HepG2 (cell line): Measurements from ENCODE around the gene C12orf56. TPM values are rescaled to one million over a fixed set of nuclear protein-coding genes. Genes with fewer than 3 reads are reported as not detected.

ENCODE experiments used
- ATAC-seq: fragments of 200-7000 bp; cut with Tn5 transposase; 3 replicates; pipeline ENCODE4 v1.9.1; 2020; ENCODE audit warnings: mild to moderate bottlenecking, moderate library complexity
- BruUV-seq: library from RNA; stranded (reverse); fragments of 400-500 nt; replicated peaks from 2 replicates; lab custom pipeline; 2021; lab: Mats Ljungman, UMichigan
- CTCF ChIA-PET: fragments of 300-600 bp; formaldehyde crosslinking; extraction: SDS; loops from one replicate; lab custom pipeline; 2021; ENCODE audit warnings: low total read pairs, inconsistent platforms, low intra/inter-chr PET ratio; lab: Yijun Ruan, JAX
- POLR2A ChIA-PET: fragments of 350-600 bp; sonication (Branson Sonifier 250); formaldehyde crosslinking; loops from one replicate; lab custom pipeline; 2020; ENCODE audit warnings: antibody characterized with exemption, inconsistent platforms; lab: Yijun Ruan, JAX
- DNase-seq: peaks from one replicate; pipeline ENCODE4 v3.0.0-alpha.2; 2015; ENCODE audit warnings: low spot score
- FAIRE-seq: peaks from 3 replicates; lab custom pipeline; 2011; peaks lifted over from hg19 to GRCh38; lab: Jason Lieb, UNC
- H2AFZ ChIP-seq: one replicate; pipeline ENCODE4 v1.6.1; 2011; ENCODE audit warnings: low read length, inconsistent platforms
- H3K27ac ChIP-seq: fragments of 300-600 bp; 3 replicates; pipeline ENCODE4 v1.8.0; 2011; ENCODE audit warnings: mixed run types, mild to moderate bottlenecking, mixed read lengths, low read length, inconsistent platforms; ENCODE audit not compliant: insufficient read depth; ENCODE audit errors: extremely low read length
- H3K27me3 ChIP-seq, 2 experiments: fragments of 200-600 bp in 1 of 2; 2 replicates in 1 of 2; 3 replicates in 1 of 2; pipeline versions ENCODE4 v1.6.0 to v1.8.0; 2011; ENCODE audit warnings: low read length in 2 of 2, mild to moderate bottlenecking in 2 of 2, moderate library complexity in 2 of 2, inconsistent platforms in 1 of 2; ENCODE audit not compliant: insufficient read depth in 2 of 2, control insufficient read depth in 1 of 2
- H3K36me3 ChIP-seq, 2 experiments: fragments of 200-600 bp in 1 of 2; replicated peaks in 1 of 2; 2 replicates in 1 of 2; 3 replicates in 1 of 2; pipeline versions ENCODE4 v1.5.1 to v1.8.0; 2011; ENCODE audit warnings: low read length in 2 of 2, inconsistent platforms in 1 of 2; ENCODE audit not compliant: insufficient read depth in 2 of 2, control insufficient read depth in 1 of 2
- H3K4me1 ChIP-seq: 2 replicates; pipeline ENCODE4 v1.5.1; 2012; ENCODE audit warnings: low read length, inconsistent platforms; ENCODE audit not compliant: insufficient read depth
- H3K4me2 ChIP-seq: 2 replicates; pipeline ENCODE4 v1.6.0; 2011; ENCODE audit warnings: low read depth, low read length, inconsistent platforms
- H3K4me3 ChIP-seq, 3 experiments: fragments of 200-600 bp in 1 of 3; sonication (generic), shearing (Covaris generic) in 1 of 3; replicated peaks in 1 of 3; 2 replicates each; pipeline ENCODE4 v1.5.1; 2011 to 2016; ENCODE audit warnings: low read length in 3 of 3, inconsistent platforms in 2 of 3, low read depth in 2 of 3, mild to moderate bottlenecking in 2 of 3, control low read depth in 1 of 3, mixed read lengths in 1 of 3; ENCODE audit not compliant: insufficient read depth in 1 of 3
- H3K79me2 ChIP-seq: one replicate; pipeline ENCODE4 v1.6.1; 2011; ENCODE audit warnings: low read length, inconsistent platforms; ENCODE audit not compliant: insufficient read depth
- H3K9ac ChIP-seq: 2 replicates; pipeline ENCODE4 v1.6.0; 2011; ENCODE audit warnings: mild to moderate bottlenecking, low read depth, low read length, inconsistent platforms; ENCODE audit not compliant: insufficient read depth
- H3K9me3 ChIP-seq: 2 replicates; pipeline ENCODE4 v1.5.1; 2012; ENCODE audit warnings: mild to moderate bottlenecking, low read length
- H4K20me1 ChIP-seq: 2 replicates; pipeline ENCODE4 v1.6.0; 2011; ENCODE audit warnings: inconsistent platforms, mild to moderate bottlenecking, low read length, moderate library complexity; ENCODE audit not compliant: insufficient read depth
- FOXM1 ChIP-seq: sonication (generic); formaldehyde crosslinking; IDR thresholded peaks from 2 replicates; pipeline ENCODE4 v1.5.0; 2020; ENCODE audit warnings: missing genetic modification reagents
- JUND ChIP-seq: sonication (generic); formaldehyde crosslinking; IDR thresholded peaks from 2 replicates; pipeline ENCODE4 v1.8.0; 2022; ENCODE audit warnings: mild to moderate bottlenecking, missing genetic modification reagents
- ZNF549 ChIP-seq: sonication (generic); formaldehyde crosslinking; IDR thresholded peaks from 2 replicates; pipeline ENCODE4 v1.5.0; 2020; ENCODE audit warnings: missing genetic modification reagents
- ZNF652 ChIP-seq: IDR thresholded peaks from 2 replicates; pipeline ENCODE4 v1.6.1; 2016; ENCODE audit warnings: low read depth, borderline replicate concordance
- ZNF7 ChIP-seq: IDR thresholded peaks from 2 replicates; pipeline ENCODE4 v1.6.1; 2016; ENCODE audit warnings: missing biosample characterization, missing genetic modification reagents
- WGBS: methylation state at CpG from one replicate; pipeline ENCODE4 v1.1.6; 2017; ENCODE audit warnings: low lambda C conversion rate; 5-methylcytosine and 5-hydroxymethylcytosine counted together
- in situ Hi-C: cut with HindIII; loops from 2 replicates; pipeline ENCODE4 v1.10.0; 2017; ENCODE audit warnings: low pct_unique_long_range_greater_than_20kb; ENCODE audit not compliant: extremely low pct_ligation_motif_present
- intact Hi-C: fragments of 100-400 bp; cut with micrococcal nuclease; formaldehyde crosslinking; loops from one replicate; pipeline ENCODE4 v1.10.0; 2022; ENCODE audit not compliant: unreplicated experiment
- polyA plus RNA-seq, 8 experiments: library from polyadenylated mRNA; depleted of rRNA in 3 of 8; stranded (reverse) in 7 of 8; unstranded in 1 of 8; fragments of >200 nt; fragmentation: Illumina TruSeq in 4 of 8; extraction: Trizol in 4 of 8; gene quantifications; 2 replicates each; pipeline versions ENCODE4 v1.2.1 to v1.2.3, GENCODE V29; 2011 to 2016; ENCODE audit warnings: low read depth in 4 of 8, missing spikeins in 1 of 8, mixed read lengths in 1 of 8; ENCODE audit not compliant: insufficient read depth in 1 of 8
- total RNA-seq, 5 experiments: library from RNA; depleted of rRNA; stranded (reverse); fragments of >200 nt; fragmentation: Illumina TruSeq; extraction: Trizol; gene quantifications; 2 replicates each; pipeline ENCODE4 v1.2.3, GENCODE V29; 2016; ENCODE audit warnings: low read depth in 1 of 5
- TF ChIP-seq, protein P1 (sequence below): sonication (generic); formaldehyde crosslinking; IDR thresholded peaks from 2 replicates; pipeline ENCODE4 v1.5.0; 2020; ENCODE audit warnings: missing genetic modification reagents
- TF ChIP-seq, protein P2 (sequence below): sonication (generic); formaldehyde crosslinking; IDR thresholded peaks from 2 replicates; pipeline ENCODE4 v1.5.1; 2020; ENCODE audit warnings: mild to moderate bottlenecking, missing genetic modification reagents, moderate library complexity

Gene C12orf56
- total and polyA plus RNA-seq, 2 of the 13 experiments (the other 11 are each of a cell fraction or from before 2014, with no cell fraction given): 0.07 TPM; not detected in 1

DNA sequence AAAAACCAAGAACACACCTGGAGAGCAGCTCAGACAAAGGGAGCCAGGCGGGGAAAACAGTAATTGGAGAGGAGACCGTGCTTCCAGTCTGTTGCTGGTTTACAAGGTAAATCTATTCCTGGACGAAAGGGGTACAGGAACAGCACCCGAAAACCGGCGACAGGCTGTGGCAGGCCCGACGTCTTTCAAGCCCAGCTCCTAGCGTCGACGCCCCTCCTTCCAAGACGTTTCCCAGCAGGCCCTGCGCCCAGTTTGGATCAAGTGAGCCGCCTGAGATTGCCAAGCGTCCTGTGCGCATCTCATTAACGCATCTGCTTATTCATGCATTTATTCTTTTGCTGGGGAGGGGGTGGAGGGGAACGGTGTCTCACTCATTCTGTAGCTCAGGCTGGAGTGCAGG lies 1.4 kb downstream of the C12orf56 start:
- H3K27me3 ChIP-seq: peaks cover 0 to 18% of the 10 kb centered on the region in 2 experiments; a peak in 3 of 5 replicates
- ATAC-seq (no peak), DNase-seq (no peak), FAIRE-seq (no peak)
- no peaks in the 10 kb centered on the region for H3K79me2 ChIP-seq
- CTCF ChIA-PET: no interaction called here
- H3K4me3 ChIP-seq: no peak overlapping the region
- WGBS: 90% methylated on average over 18 of the region's 18 CpGs
- no peak for TF ChIP-seq ZNF7 (CRISPR knock-in tag)
- TF ChIP-seq, protein P1, sequence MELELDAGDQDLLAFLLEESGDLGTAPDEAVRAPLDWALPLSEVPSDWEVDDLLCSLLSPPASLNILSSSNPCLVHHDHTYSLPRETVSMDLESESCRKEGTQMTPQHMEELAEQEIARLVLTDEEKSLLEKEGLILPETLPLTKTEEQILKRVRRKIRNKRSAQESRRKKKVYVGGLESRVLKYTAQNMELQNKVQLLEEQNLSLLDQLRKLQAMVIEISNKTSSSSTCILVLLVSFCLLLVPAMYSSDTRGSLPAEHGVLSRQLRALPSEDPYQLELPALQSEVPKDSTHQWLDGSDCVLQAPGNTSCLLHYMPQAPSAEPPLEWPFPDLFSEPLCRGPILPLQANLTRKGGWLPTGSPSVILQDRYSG (CRISPR knock-in tag): no peak
- no peak for TF ChIP-seq JUND (CRISPR knock-in tag)
- no peak for TF ChIP-seq ZNF549 (CRISPR knock-in tag)
- TF ChIP-seq FOXM1: no peak
- no peak for TF ChIP-seq ZNF652 (CRISPR knock-in tag)
- TF ChIP-seq, protein P2, sequence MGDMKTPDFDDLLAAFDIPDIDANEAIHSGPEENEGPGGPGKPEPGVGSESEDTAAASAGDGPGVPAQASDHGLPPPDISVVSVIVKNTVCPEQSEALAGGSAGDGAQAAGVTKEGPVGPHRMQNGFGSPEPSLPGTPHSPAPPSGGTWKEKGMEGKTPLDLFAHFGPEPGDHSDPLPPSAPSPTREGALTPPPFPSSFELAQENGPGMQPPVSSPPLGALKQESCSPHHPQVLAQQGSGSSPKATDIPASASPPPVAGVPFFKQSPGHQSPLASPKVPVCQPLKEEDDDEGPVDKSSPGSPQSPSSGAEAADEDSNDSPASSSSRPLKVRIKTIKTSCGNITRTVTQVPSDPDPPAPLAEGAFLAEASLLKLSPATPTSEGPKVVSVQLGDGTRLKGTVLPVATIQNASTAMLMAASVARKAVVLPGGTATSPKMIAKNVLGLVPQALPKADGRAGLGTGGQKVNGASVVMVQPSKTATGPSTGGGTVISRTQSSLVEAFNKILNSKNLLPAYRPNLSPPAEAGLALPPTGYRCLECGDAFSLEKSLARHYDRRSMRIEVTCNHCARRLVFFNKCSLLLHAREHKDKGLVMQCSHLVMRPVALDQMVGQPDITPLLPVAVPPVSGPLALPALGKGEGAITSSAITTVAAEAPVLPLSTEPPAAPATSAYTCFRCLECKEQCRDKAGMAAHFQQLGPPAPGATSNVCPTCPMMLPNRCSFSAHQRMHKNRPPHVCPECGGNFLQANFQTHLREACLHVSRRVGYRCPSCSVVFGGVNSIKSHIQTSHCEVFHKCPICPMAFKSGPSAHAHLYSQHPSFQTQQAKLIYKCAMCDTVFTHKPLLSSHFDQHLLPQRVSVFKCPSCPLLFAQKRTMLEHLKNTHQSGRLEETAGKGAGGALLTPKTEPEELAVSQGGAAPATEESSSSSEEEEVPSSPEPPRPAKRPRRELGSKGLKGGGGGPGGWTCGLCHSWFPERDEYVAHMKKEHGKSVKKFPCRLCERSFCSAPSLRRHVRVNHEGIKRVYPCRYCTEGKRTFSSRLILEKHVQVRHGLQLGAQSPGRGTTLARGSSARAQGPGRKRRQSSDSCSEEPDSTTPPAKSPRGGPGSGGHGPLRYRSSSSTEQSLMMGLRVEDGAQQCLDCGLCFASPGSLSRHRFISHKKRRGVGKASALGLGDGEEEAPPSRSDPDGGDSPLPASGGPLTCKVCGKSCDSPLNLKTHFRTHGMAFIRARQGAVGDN (CRISPR knock-in tag): no peak
- no peaks in the 10 kb centered on the region for H3K36me3 ChIP-seq
- H3K4me2 ChIP-seq: no peak overlapping the region
- H3K4me1 ChIP-seq: peaks cover 11% of the 10 kb centered on the region; the same call in 1 of the 2 replicates
- no peak overlapping the region for H2AFZ ChIP-seq
- in situ Hi-C loops: no loop called here
- intact Hi-C loops: no loop called here
- no peak overlapping the region for H3K9ac ChIP-seq
- no TSS peak for BruUV-seq
- no peaks in the 10 kb centered on the region for H3K9me3 ChIP-seq
- no peak overlapping the region for H3K27ac ChIP-seq
- POLR2A ChIA-PET: no interaction called here
- no peaks in the 10 kb centered on the region for H4K20me1 ChIP-seq
